ENCODE results near the gene ITPR1.

The ITPR1 gene

DNA sequence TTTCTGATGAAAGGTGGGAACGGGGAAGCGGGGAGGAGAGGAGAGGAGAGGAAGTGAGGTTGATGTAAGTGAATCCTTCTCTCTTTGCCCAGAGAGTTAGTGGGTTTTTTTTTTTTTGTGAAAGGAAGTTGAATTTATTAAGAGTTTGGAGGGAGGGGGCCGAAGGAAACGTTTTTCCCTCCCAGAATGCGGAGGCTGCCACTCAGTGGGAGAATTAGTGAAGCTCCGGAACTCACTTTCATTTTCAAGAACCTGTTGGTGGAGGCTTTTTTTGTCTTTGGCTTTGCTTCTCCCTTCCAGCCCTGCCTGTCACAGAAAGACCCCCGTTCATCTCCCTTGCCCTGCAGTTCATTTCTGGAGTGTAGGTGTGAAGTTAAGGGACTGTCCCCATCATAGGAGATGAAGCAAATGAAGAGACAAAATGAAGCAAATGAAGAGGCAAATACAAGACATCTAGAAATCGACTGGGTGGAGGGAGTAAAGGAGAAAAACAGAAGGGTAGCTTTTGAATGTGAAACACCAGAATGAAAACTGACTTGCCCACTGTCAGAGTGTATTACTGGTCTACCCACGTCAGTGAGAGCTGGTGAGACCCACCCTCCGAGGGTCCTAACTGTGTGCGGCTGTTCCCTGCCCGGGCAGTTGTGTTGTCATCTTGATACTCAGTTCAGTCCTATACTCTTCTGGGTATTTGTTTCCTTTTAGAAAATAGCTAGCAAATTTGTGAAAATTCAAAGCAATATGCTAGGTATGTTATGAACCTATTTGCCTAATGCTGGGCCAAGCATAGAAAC lies 91.5 kb downstream of the ITPR1 start:
- TF ChIP-seq, protein P1, sequence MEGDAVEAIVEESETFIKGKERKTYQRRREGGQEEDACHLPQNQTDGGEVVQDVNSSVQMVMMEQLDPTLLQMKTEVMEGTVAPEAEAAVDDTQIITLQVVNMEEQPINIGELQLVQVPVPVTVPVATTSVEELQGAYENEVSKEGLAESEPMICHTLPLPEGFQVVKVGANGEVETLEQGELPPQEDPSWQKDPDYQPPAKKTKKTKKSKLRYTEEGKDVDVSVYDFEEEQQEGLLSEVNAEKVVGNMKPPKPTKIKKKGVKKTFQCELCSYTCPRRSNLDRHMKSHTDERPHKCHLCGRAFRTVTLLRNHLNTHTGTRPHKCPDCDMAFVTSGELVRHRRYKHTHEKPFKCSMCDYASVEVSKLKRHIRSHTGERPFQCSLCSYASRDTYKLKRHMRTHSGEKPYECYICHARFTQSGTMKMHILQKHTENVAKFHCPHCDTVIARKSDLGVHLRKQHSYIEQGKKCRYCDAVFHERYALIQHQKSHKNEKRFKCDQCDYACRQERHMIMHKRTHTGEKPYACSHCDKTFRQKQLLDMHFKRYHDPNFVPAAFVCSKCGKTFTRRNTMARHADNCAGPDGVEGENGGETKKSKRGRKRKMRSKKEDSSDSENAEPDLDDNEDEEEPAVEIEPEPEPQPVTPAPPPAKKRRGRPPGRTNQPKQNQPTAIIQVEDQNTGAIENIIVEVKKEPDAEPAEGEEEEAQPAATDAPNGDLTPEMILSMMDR (conservative IDR thresholded peaks at IDR 0.05; ENCODE audit: low read length) = no peak
- TF ChIP-seq EZH2phosphoT487 (IDR thresholded peaks at IDR 0.05; ENCODE audit: borderline replicate concordance) = no peak
- Histone ChIP-seq H4K20me1 (ENCODE audit: insufficient read depth, low read length, poor library complexity, severe bottlenecking) (peaks cover 7% of the 10 kb centered on the region), H3K9me3 (ENCODE audit: insufficient read depth, low read depth, low read length) (no peaks in the 10 kb centered on the region), H3K9ac (ENCODE audit: low read depth, low read length, poor library complexity, severe bottlenecking) (peak overlapping the region; percentile 67), H3K9me2 (replicated peaks; ENCODE audit: low read depth, low read length) (no peaks in the 10 kb centered on the region), H3K27me3 (ENCODE audit: insufficient read depth, low read length, poor library complexity, severe bottlenecking) (no peaks in the 10 kb centered on the region), H3K4me1 (ENCODE audit: insufficient read depth, low read length, poor library complexity, severe bottlenecking) (peaks cover 49% of the 10 kb centered on the region), H3F3A (ENCODE audit: low read depth) (no peaks in the 10 kb centered on the region), H3K79me2 (ENCODE audit: insufficient read depth, low read length) (peaks cover 66% of the 10 kb centered on the region), H3K4me3 (ENCODE audit: low read length, poor library complexity, severe bottlenecking) (peak overlapping the region; percentile 64), H3K36me3 (ENCODE audit: insufficient read depth, low read length) (no peaks in the 10 kb centered on the region), H3K4me2 (ENCODE audit: low read depth, low read length, poor library complexity, severe bottlenecking) (peak overlapping the region; percentile 64), H2AFZ (ENCODE audit: low read length) (no peak overlapping the region)

DNA sequence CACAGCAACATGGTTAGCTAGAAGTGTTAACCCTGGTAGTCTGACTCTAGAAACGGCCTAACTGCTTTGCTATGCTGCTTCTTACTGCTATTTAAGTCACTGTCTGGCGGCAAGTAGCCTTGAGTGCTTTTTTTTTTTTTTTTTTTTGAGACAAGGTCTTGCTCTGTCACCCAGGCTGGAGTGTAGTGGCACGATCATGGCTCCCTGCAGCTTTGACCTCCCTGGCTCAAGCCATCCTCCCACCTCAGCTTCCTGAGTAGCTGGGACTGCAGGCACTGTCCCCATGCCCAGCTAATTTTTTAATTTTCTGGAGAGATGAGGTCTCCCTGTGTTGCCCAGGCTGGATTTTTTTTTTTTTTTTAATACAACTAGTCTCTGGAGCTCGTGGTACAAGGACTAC lies 93.2 kb downstream of the ITPR1 start:
- peaks cover 3% of the 10 kb centered on the region for H4K20me1 ChIP-seq (ENCODE audit: insufficient read depth, low read length, poor library complexity, severe bottlenecking)
- no peaks in the 10 kb centered on the region for H3K9me3 ChIP-seq (ENCODE audit: insufficient read depth, low read depth, low read length)
- no peak overlapping the region for H3K9ac ChIP-seq (ENCODE audit: low read depth, low read length, poor library complexity, severe bottlenecking)

DNA sequence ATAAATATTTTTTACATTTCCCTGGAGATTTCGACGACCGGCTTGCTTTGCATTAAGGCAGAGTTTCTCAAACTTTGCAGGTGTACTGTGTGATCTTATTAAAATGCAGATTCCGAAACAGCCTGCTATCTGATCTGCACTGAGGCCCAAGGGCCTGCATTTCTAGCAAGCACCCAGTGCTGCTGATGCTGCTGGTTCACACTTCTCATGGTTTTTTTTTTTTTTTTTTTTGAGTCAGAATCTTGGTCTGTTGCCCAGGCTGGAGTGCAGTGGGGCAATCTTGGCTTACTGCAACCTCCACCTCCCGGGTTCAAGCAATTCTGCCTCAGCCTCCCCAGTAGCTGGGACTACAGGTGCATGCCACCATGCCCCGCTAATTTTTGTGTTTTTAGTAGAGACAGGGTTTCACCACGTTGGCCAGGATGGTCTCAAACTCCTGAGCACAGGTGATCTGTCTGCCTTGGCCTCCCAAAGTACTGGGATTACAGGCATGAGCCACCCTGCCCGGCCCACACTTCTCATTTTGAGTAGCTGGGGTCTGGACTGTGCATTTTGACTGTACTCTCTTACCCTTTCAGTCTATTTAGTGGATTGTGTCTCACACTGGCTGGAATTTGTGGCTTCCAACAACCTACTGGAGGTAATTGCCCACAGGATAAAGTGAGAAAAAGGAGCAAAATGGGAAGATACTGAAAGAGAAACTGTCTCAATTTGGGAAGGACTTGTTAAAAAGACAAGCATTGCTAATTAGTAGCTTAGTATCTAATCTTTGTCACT lies 94.1 kb downstream of the ITPR1 start:
- Histone ChIP-seq H3K9me2 (replicated peaks; ENCODE audit: low read depth, low read length) (no peaks in the 10 kb centered on the region), H3K4me1 (ENCODE audit: insufficient read depth, low read length, poor library complexity, severe bottlenecking) (peaks cover 42% of the 10 kb centered on the region), H3K9me3 (ENCODE audit: insufficient read depth, low read depth, low read length) (no peaks in the 10 kb centered on the region), H3K36me3 (ENCODE audit: insufficient read depth, low read length) (no peaks in the 10 kb centered on the region), H3K4me3 (ENCODE audit: low read length, poor library complexity, severe bottlenecking) (no peak overlapping the region), H2AFZ (ENCODE audit: low read length) (no peak overlapping the region), H3F3A (ENCODE audit: low read depth) (no peaks in the 10 kb centered on the region), H3K27me3 (ENCODE audit: insufficient read depth, low read length, poor library complexity, severe bottlenecking) (no peaks in the 10 kb centered on the region), H3K4me2 (ENCODE audit: low read depth, low read length, poor library complexity, severe bottlenecking) (no peak overlapping the region), H3K79me2 (ENCODE audit: insufficient read depth, low read length) (peaks cover 58% of the 10 kb centered on the region), H3K9ac (ENCODE audit: low read depth, low read length, poor library complexity, severe bottlenecking) (no peak overlapping the region), H4K20me1 (ENCODE audit: insufficient read depth, low read length, poor library complexity, severe bottlenecking) (peaks cover 3% of the 10 kb centered on the region)
- TF ChIP-seq, protein P1 (conservative IDR thresholded peaks at IDR 0.05; ENCODE audit: low read length) = no peak
- no peak for TF ChIP-seq EZH2phosphoT487 (IDR thresholded peaks at IDR 0.05; ENCODE audit: borderline replicate concordance)

More for the DNA sequence above, 93.2 kb downstream of the ITPR1 start:
- H3K4me2 ChIP-seq (ENCODE audit: low read depth, low read length, poor library complexity, severe bottlenecking) = no peak overlapping the region
- no peak for TF ChIP-seq EZH2phosphoT487 (IDR thresholded peaks at IDR 0.05; ENCODE audit: borderline replicate concordance)
- TF ChIP-seq, protein P1 (conservative IDR thresholded peaks at IDR 0.05; ENCODE audit: low read length) = no peak
- H3K79me2 ChIP-seq (ENCODE audit: insufficient read depth, low read length) = peaks cover 62% of the 10 kb centered on the region
- peaks cover 50% of the 10 kb centered on the region for H3K4me1 ChIP-seq (ENCODE audit: insufficient read depth, low read length, poor library complexity, severe bottlenecking)
- H3K9me2 ChIP-seq (replicated peaks; ENCODE audit: low read depth, low read length) = no peaks in the 10 kb centered on the region
- H2AFZ ChIP-seq (ENCODE audit: low read length) = no peak overlapping the region
- H3K4me3 ChIP-seq (ENCODE audit: low read length, poor library complexity, severe bottlenecking) = no peak overlapping the region
- H3K27me3 ChIP-seq (ENCODE audit: insufficient read depth, low read length, poor library complexity, severe bottlenecking) = no peaks in the 10 kb centered on the region
- H3F3A ChIP-seq (ENCODE audit: low read depth) = no peaks in the 10 kb centered on the region
- no peaks in the 10 kb centered on the region for H3K36me3 ChIP-seq (ENCODE audit: insufficient read depth, low read length)

Data from Loucy (cell line).